ENCODE data around the gene ANKRD55.

- TF ChIP-seq POLR2AphosphoS5 (IDR thresholded peaks at IDR 0.05; ENCODE audit: insufficient read depth, low read depth, low read length), result no peak
- no peak for TF ChIP-seq CTCF (IDR thresholded peaks at IDR 0.05; ENCODE audit: extremely low read depth in 1 of 2, insufficient read depth in 1 of 2, low read depth in 1 of 2, low read length in 2 of 2)
- no peak for TF ChIP-seq EZH2 (IDR thresholded peaks at IDR 0.05; ENCODE audit: borderline replicate concordance, low read depth, low read length, severe bottlenecking)
- no peak for TF ChIP-seq JUN (IDR thresholded peaks at IDR 0.05; ENCODE audit: borderline replicate concordance, insufficient read depth, insufficient read length, low read depth)
- TF ChIP-seq MAX (IDR thresholded peaks at IDR 0.05; ENCODE audit: insufficient read depth, insufficient read length), result no peak
- TF ChIP-seq POLR2A (IDR thresholded peaks at IDR 0.05; ENCODE audit: low read depth, low read length), result no peak
Measured at GRCh38 chr5:56148453-56148971, 84.6 kb downstream of the ANKRD55 start.

All from endothelial cell of umbilical vein (primary cell).